HEK293 (cell line): ENCODE measurements around the gene CLASP2.

Experiments used
- CTCF ChIA-PET: fragments of 350-600 bp; formaldehyde crosslinking; extraction: SDS; loops from one replicate; lab custom pipeline; 2021; ENCODE audit warnings: antibody characterized with exemption; lab: Yijun Ruan, JAX
- POLR2A ChIA-PET: fragments of 300-600 bp; formaldehyde crosslinking; extraction: SDS; loops from one replicate; lab custom pipeline; 2020; ENCODE audit warnings: antibody characterized with exemption, inconsistent platforms; lab: Yijun Ruan, JAX
- H3K27ac ChIP-seq: fragments of 200-500 bp; sonication (Bioruptor generic); 2 replicates; pipeline ENCODE4 v1.5.1; 2014; ENCODE audit warnings: low read depth, low read length, control low read depth, inconsistent platforms; ENCODE audit errors: extremely low read depth
- H3K36me3 ChIP-seq, 2 experiments: fragments of 200-500 bp in 1 of 2; sonication (Bioruptor generic) in 1 of 2; 1 replicate in 1 of 2; 2 replicates in 1 of 2; pipeline ENCODE4 v1.5.1; 2014 to 2017; ENCODE audit warnings: inconsistent platforms in 2 of 2, low read length in 2 of 2; ENCODE audit not compliant: control insufficient read depth in 2 of 2, insufficient read depth in 1 of 2
- H3K4me1 ChIP-seq: fragments of 200-500 bp; sonication (Bioruptor generic); 2 replicates; pipeline ENCODE4 v1.5.1; 2014; ENCODE audit warnings: mild to moderate bottlenecking, low read length, inconsistent platforms; ENCODE audit not compliant: control insufficient read depth, insufficient read depth
- H3K4me3 ChIP-seq: 2 replicates; pipeline ENCODE4 v1.5.1; 2011; ENCODE audit warnings: low read depth, mild to moderate bottlenecking, control low read depth, low read length, moderate library complexity
- H3K9me3 ChIP-seq: fragments of 200-500 bp; sonication (Bioruptor generic); 2 replicates; pipeline ENCODE4 v1.5.1; 2014; ENCODE audit warnings: low read depth, low read length, inconsistent platforms; ENCODE audit not compliant: control insufficient read depth, insufficient read depth
- CTCF ChIP-seq: fragments of 450-650 bp; formaldehyde crosslinking; IDR thresholded peaks from 2 replicates; pipeline ENCODE4 v1.5.1; 2016; ENCODE audit warnings: missing biosample characterization, missing genetic modification characterization
- FEZF1 ChIP-seq: fragments of 450-650 bp; formaldehyde crosslinking; IDR thresholded peaks from 2 replicates; pipeline ENCODE4 v1.5.1; 2016; ENCODE audit warnings: missing biosample characterization, missing genetic modification characterization
- HOXC10 ChIP-seq: sonication (generic); formaldehyde crosslinking; IDR thresholded peaks from 2 replicates; pipeline ENCODE4 v1.8.1; 2023; ENCODE audit warnings: mild to moderate bottlenecking, missing genetic modification reagents
- MZF1 ChIP-seq: fragments of 450-650 bp; formaldehyde crosslinking; IDR thresholded peaks from 2 replicates; pipeline ENCODE4 v1.5.1; 2017; ENCODE audit warnings: missing biosample characterization, missing genetic modification characterization, borderline replicate concordance
- PRDM2 ChIP-seq: fragments of 450-650 bp; formaldehyde crosslinking; IDR thresholded peaks from 2 replicates; pipeline ENCODE4 v1.5.1; 2016; ENCODE audit warnings: missing biosample characterization, missing genetic modification characterization, borderline replicate concordance
- TCF7L2 ChIP-seq: IDR thresholded peaks from 2 replicates; pipeline ENCODE4 v1.6.1; 2011; ENCODE audit warnings: low read depth, mild to moderate bottlenecking, inconsistent platforms, low read length, moderate library complexity, borderline replicate concordance
- WT1 ChIP-seq: fragments of 450-650 bp; formaldehyde crosslinking; IDR thresholded peaks from 2 replicates; pipeline ENCODE4 v1.5.1; 2016; ENCODE audit warnings: missing biosample characterization, missing genetic modification characterization
- YY2 ChIP-seq: fragments of 450-650 bp; formaldehyde crosslinking; IDR thresholded peaks from 2 replicates; pipeline ENCODE4 v1.5.1; 2016; ENCODE audit warnings: missing biosample characterization, missing genetic modification characterization
- ZNF133 ChIP-seq: fragments of 450-650 bp; formaldehyde crosslinking; IDR thresholded peaks from 2 replicates; pipeline ENCODE4 v1.5.1; 2016; ENCODE audit warnings: missing biosample characterization, missing genetic modification characterization
- ZNF138 ChIP-seq: fragments of 450-650 bp; formaldehyde crosslinking; IDR thresholded peaks from 2 replicates; pipeline ENCODE4 v1.5.1; 2016; ENCODE audit warnings: missing biosample characterization, missing genetic modification characterization, borderline replicate concordance
- ZNF140 ChIP-seq: fragments of 450-650 bp; formaldehyde crosslinking; IDR thresholded peaks from 2 replicates; pipeline ENCODE4 v1.5.1; 2016; ENCODE audit warnings: missing biosample characterization, missing genetic modification characterization
- ZNF174 ChIP-seq: fragments of 450-650 bp; formaldehyde crosslinking; IDR thresholded peaks from 2 replicates; pipeline ENCODE4 v1.5.0; 2017; ENCODE audit warnings: missing biosample characterization, mild to moderate bottlenecking, missing genetic modification characterization
- ZNF184 ChIP-seq: fragments of 450-650 bp; IDR thresholded peaks from 2 replicates; pipeline ENCODE4 v1.5.1; 2018; ENCODE audit warnings: missing biosample characterization, mild to moderate bottlenecking, missing genetic modification characterization
- ZNF19 ChIP-seq: fragments of 450-650 bp; formaldehyde crosslinking; IDR thresholded peaks from 2 replicates; pipeline ENCODE4; 2016; ENCODE audit warnings: missing biosample characterization, missing genetic modification characterization, low read depth
- ZNF211 ChIP-seq: fragments of 450-650 bp; formaldehyde crosslinking; IDR thresholded peaks from 2 replicates; pipeline ENCODE4 v1.5.1; 2016; ENCODE audit warnings: low read depth, missing biosample characterization, missing genetic modification characterization
- ZNF26 ChIP-seq: fragments of 450-650 bp; formaldehyde crosslinking; IDR thresholded peaks from 2 replicates; pipeline ENCODE4 v1.5.1; 2016; ENCODE audit warnings: missing biosample characterization, missing genetic modification characterization
- ZNF280C ChIP-seq: fragments of 450-650 bp; formaldehyde crosslinking; IDR thresholded peaks from 2 replicates; pipeline ENCODE4 v1.5.1; 2016; ENCODE audit warnings: missing biosample characterization, missing genetic modification characterization
- ZNF416 ChIP-seq: fragments of 450-650 bp; formaldehyde crosslinking; IDR thresholded peaks from 2 replicates; pipeline ENCODE4 v1.5.1; 2016; ENCODE audit warnings: missing biosample characterization, missing genetic modification characterization
- ZNF510 ChIP-seq: fragments of 450-650 bp; formaldehyde crosslinking; IDR thresholded peaks from 2 replicates; pipeline ENCODE4 v1.5.1; 2018; ENCODE audit warnings: mild to moderate bottlenecking, missing genetic modification characterization, missing biosample characterization; ENCODE audit not compliant: insufficient replicate concordance
- ZNF654 ChIP-seq: fragments of 450-650 bp; formaldehyde crosslinking; IDR thresholded peaks from 2 replicates; pipeline ENCODE4 v1.5.1; 2016; ENCODE audit warnings: low read depth, missing biosample characterization, missing genetic modification characterization
- ZNF701 ChIP-seq: fragments of 450-650 bp; formaldehyde crosslinking; IDR thresholded peaks from 2 replicates; pipeline ENCODE4 v1.5.1; 2016; ENCODE audit warnings: missing biosample characterization, missing genetic modification characterization
- ZNF747 ChIP-seq: fragments of 450-650 bp; formaldehyde crosslinking; IDR thresholded peaks from 2 replicates; pipeline ENCODE4 v1.5.1; 2016; ENCODE audit warnings: missing biosample characterization, missing genetic modification characterization

CLASP2 gene

GRCh38 chr3:33578325-33579177 lies 139.5 kb downstream of the CLASP2 start (continued):
- TF ChIP-seq CTCF (tag by site-specific recombination) = no peak

GRCh38 chr3:33577588-33577987 lies 140.5 kb downstream of the CLASP2 start:
- ChIA-PET POLR2A (no interaction called here), CTCF (no interaction called here)
- Histone ChIP-seq H3K9me3 (no peaks in the 10 kb centered on the region), H3K4me3 (no peak overlapping the region), H3K36me3 (peaks cover 0 to 32% of the 10 kb centered on the region in 2 experiments; a peak in 1 of 3 replicates), H3K27ac (no peak overlapping the region), H3K4me1 (no peaks in the 10 kb centered on the region)
- TF ChIP-seq ZNF138 (tag by site-specific recombination) = no peak
- TF ChIP-seq FEZF1 (tag by site-specific recombination) = no peak
- no peak for TF ChIP-seq ZNF19
- TF ChIP-seq MZF1 = no peak
- no peak for TF ChIP-seq ZNF211 (tag by site-specific recombination)
- no peak for TF ChIP-seq ZNF26
- TF ChIP-seq TCF7L2 = no peak
- no peak for TF ChIP-seq HOXC10 (CRISPR knock-in tag)
- no peak for TF ChIP-seq ZNF133
- no peak for TF ChIP-seq ZNF174
- TF ChIP-seq ZNF701 = no peak
- no peak for TF ChIP-seq ZNF416
- TF ChIP-seq PRDM2 (tag by site-specific recombination) = no peak

- Histone ChIP-seq H3K4me1 (no peaks in the 10 kb centered on the region), H3K4me3 (no peak overlapping the region), H3K27ac (no peak overlapping the region), H3K9me3 (no peaks in the 10 kb centered on the region), H3K36me3 (peaks cover 0 to 36% of the 10 kb centered on the region in 2 experiments; a peak in 1 of 3 replicates)
- POLR2A ChIA-PET = no interaction called here
- CTCF ChIA-PET = no interaction called here
- TF ChIP-seq ZNF747 (tag by site-specific recombination) (no peak), ZNF184 (tag by site-specific recombination) (no peak), ZNF654 (no peak), ZNF140 (tag by site-specific recombination) (no peak), ZNF280C (tag by site-specific recombination) (no peak), YY2 (no peak), ZNF510 (tag by site-specific recombination) (no peak), WT1 (tag by site-specific recombination) (no peak)
These were observed 140.9 kb downstream of the CLASP2 start for GRCh38 chr3:33577173-33577572.
